ENCODE data around the gene TUBB2B.

DNA sequence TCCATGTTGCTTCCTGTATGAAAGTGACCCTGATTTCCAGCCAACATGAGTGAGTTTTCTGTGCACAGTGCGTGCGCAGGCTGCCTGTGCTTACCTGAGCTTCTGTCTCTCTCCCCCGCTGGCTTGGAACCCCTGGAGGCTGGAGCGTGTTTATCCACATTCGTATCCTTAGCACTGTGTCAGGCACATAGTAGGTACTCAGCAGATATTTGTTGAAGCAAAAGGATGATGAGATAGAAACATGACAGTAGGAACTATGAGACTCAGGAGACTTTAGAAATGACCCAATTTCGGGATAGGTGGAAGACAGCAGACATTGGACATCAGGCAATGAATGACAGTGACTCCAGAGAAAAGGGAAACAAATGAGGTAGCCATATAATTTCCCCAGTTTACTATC lies 15.2 kb downstream of the TUBB2B start:
- no peak for TF ChIP-seq MAX (IDR thresholded peaks at IDR 0.05)
- TF ChIP-seq EP300 (IDR thresholded peaks at IDR 0.05; ENCODE audit: borderline replicate concordance): no peak
- no peak for TF ChIP-seq RAD21 (IDR thresholded peaks at IDR 0.05; ENCODE audit: low read depth)
- TF ChIP-seq ZBTB7A (IDR thresholded peaks at IDR 0.05; ENCODE audit: low read depth): no peak
- TF ChIP-seq, protein P1, sequence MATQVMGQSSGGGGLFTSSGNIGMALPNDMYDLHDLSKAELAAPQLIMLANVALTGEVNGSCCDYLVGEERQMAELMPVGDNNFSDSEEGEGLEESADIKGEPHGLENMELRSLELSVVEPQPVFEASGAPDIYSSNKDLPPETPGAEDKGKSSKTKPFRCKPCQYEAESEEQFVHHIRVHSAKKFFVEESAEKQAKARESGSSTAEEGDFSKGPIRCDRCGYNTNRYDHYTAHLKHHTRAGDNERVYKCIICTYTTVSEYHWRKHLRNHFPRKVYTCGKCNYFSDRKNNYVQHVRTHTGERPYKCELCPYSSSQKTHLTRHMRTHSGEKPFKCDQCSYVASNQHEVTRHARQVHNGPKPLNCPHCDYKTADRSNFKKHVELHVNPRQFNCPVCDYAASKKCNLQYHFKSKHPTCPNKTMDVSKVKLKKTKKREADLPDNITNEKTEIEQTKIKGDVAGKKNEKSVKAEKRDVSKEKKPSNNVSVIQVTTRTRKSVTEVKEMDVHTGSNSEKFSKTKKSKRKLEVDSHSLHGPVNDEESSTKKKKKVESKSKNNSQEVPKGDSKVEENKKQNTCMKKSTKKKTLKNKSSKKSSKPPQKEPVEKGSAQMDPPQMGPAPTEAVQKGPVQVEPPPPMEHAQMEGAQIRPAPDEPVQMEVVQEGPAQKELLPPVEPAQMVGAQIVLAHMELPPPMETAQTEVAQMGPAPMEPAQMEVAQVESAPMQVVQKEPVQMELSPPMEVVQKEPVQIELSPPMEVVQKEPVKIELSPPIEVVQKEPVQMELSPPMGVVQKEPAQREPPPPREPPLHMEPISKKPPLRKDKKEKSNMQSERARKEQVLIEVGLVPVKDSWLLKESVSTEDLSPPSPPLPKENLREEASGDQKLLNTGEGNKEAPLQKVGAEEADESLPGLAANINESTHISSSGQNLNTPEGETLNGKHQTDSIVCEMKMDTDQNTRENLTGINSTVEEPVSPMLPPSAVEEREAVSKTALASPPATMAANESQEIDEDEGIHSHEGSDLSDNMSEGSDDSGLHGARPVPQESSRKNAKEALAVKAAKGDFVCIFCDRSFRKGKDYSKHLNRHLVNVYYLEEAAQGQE (IDR thresholded peaks at IDR 0.05; ENCODE audit: low read depth): no peak
- TF ChIP-seq EGR1 (IDR thresholded peaks at IDR 0.05): no peak
- no peak for TF ChIP-seq FOXM1 (IDR thresholded peaks at IDR 0.05; ENCODE audit: borderline replicate concordance, low read depth)
- no peak for TF ChIP-seq TEAD4 (IDR thresholded peaks at IDR 0.05)
- no peak for TF ChIP-seq TAF1 (IDR thresholded peaks at IDR 0.05; ENCODE audit: low read depth)
- no peak for TF ChIP-seq USF1 (IDR thresholded peaks at IDR 0.05)
- no peak for TF ChIP-seq TCF12 (IDR thresholded peaks at IDR 0.05; ENCODE audit: low read depth)
- TF ChIP-seq NFIC (IDR thresholded peaks at IDR 0.05): no peak
- TF ChIP-seq CREB1 (IDR thresholded peaks at IDR 0.05; ENCODE audit: low read depth): no peak

Measured in Ishikawa (cell line).